Vagina (tissue), 2 donors: Measurements from ENCODE around the gene SMAD1.

Experiments
- POLR2A ChIP-seq, 2 donors: fragments of 450-650 bp; IDR thresholded peaks; one replicate each; pipeline ENCODE4 v1.6.1; 2017; ENCODE audit warnings: antibody characterized with exemption in 2 of 2, mild to moderate bottlenecking in 2 of 2, moderate library complexity in 2 of 2
- POLR2AphosphoS5 ChIP-seq, 2 donors: sonication (generic); formaldehyde crosslinking; IDR thresholded peaks; one replicate each; pipeline ENCODE4 v1.9.0; 2017; ENCODE audit warnings: antibody characterized with exemption in 2 of 2, mild to moderate bottlenecking in 2 of 2, low read depth in 1 of 2; ENCODE audit not compliant: insufficient read depth in 1 of 2

DNA sequence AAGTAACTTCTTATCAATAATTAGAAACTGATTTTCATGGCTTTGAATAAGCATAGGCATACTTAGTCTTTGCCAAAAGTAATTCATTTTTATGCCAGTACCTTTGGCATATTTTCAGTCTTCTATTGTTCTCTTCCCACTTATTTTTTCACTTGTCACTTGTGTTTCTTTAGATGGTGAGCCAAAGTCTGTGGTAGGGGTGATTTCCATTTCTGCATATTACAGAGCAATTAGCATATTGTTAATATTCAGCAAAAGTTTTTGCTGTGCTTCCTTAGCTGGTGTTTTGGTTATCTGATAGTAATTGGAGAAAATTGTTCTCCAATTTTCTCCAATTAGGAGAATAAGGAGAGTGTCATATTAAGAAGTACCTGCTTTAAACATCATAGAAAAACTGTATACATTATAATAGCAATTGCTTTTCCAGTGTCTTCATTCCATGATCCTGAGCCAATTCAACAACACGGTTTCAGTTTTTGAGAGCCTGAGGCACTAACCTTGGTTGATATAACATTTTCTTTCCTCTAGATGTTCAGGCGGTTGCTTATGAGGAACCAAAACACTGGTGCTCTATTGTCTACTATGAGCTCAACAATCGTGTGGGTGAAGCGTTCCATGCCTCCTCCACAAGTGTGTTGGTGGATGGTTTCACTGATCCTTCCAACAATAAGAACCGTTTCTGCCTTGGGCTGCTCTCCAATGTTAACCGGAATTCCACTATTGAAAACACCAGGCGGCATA, 64.7 kb downstream of the SMAD1 start:
- TF ChIP-seq POLR2AphosphoS5 (IDR thresholded peaks at IDR 0.05; ENCODE audit: insufficient read depth in 1 of 2, low read depth in 1 of 2) (no peak), POLR2A (IDR thresholded peaks at IDR 0.05) (no peak)
